VCaP (cell line): ENCODE results near the gene ATAD3C.
"Not testable (repeated sequence)": the region's sequence is repeated elsewhere in the genome, so short reads cannot be mapped to it uniquely, and the experiment has no call there.

Source experiments
- H3K27ac ChIP-seq: fragments of 450-650 bp; 2 replicates; pipeline ENCODE4 v1.5.1; 2017
- CTCF ChIP-seq: fragments of 450-650 bp; conservative IDR thresholded peaks from 2 replicates; pipeline ENCODE4 v1.5.1; 2017; ENCODE audit warnings: mild to moderate bottlenecking, moderate library complexity

Gene ATAD3C

DNA sequence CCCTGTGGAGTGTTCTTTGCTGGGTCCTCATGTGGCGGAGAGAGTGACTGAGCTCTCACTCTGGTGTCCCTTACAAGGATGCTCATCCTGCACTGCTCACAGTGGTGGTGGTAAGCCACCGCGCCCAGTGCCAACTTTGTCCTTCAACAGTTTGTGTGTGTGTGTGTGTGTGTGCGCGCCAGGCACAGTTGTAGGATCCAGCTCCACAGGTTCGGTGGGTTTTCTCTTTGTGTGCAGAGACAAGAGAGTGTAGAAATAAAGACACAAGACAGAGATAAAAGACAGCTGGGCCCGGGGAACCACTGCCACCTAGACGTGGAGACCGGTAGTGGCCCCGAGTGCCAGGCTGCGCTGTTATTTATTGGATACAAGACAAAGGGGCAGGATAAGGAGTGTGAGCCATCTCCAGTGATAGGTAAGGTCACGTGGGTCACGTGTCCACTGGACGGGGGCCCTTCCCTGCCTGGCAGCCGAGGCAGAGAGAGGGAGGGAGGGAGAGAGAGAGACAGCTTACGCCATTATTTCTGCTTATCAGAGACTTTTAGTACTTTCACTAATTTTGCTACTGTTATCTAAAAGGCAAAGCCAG is 55.4 kb downstream of the ATAD3C start:
- peak; percentile 92 for TF ChIP-seq CTCF
- peak overlapping the region; percentile 88 for H3K27ac ChIP-seq

DNA sequence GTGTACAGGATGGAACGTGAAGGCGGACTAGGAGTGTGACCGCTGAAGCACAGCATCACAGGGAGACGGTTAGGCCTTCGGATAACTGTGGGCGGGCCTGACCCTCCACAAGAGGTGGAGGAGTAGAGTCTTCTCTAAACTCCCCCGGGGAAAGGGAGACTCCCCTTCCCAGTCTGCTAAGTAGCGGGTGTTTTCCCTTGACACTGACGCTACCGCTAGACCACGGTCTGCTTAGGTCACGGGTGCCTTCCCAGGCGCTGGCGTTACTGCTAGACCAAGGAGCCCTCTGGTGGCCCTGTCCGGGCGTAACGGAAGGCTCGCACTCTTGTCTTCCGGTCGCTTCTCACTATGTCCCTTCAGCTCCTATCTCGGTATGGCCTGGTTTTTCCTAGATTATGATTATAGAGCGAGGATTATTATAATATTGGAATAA is 55.9 kb downstream of the ATAD3C start:
- TF ChIP-seq CTCF: peak; percentile 3; the same call in 1 of the 2 replicates
- peak overlapping the region; percentile 88 for H3K27ac ChIP-seq

GRCh38 chr1:1505801-1506200 is 56.3 kb downstream of the ATAD3C start:
- H3K27ac ChIP-seq: peak overlapping the region; percentile 88

DNA sequence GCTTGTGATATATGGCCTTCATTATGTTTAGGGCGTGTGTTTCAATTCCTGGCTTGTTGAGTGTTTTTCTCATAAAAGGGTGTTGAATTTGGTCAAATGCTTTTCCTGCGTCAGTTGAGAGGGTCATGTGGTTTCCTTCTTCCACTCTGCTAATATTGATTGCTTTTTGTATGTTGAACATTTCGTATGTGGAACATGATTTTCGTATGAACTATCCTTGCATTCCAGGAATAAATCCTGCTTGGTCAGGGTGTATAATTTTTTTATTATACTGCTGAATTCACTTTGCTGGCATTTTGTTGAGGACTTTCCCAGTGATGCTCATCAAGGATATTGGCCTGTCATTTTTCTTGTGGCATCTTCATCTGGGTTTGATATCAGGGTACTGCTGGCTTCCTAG is 57.8 kb downstream of the ATAD3C start:
- TF ChIP-seq CTCF: no peak
- H3K27ac ChIP-seq: peak overlapping the region; percentile 88

DNA sequence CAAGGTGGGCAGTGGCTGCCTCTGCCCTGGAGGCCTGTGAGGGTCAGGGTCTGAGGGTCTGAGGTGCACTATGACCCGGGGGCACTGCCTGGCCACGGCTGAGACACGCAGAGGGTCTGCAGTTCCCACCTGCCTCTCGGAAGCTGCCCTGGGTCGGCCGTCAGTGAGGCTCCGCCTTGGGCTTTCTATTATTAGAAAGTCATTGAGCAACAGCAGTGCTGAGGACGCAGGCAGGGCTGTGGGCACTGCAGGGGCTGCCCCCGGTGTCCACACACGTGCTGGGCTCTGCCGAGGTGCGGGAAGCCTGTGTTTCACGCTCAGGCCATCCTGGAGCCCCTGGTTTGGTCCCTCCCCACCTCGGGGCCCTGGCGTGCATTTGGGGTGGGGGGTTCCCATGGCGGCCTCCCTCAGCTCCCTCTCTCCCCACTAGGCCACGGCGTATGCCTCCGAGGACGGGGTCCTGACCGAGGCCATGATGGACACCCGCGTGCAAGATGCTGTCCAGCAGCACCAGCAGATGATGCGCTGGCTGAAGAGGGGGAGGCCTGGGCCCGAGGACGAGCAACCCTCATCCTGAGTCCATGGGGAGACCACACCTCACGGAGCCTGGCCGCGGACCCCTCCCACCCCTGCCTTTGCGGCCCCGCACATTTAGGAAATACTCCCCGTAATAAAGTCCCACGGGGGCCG is 59.4 kb downstream of the ATAD3C start:
- not testable (repeated sequence) for H3K27ac ChIP-seq

DNA sequence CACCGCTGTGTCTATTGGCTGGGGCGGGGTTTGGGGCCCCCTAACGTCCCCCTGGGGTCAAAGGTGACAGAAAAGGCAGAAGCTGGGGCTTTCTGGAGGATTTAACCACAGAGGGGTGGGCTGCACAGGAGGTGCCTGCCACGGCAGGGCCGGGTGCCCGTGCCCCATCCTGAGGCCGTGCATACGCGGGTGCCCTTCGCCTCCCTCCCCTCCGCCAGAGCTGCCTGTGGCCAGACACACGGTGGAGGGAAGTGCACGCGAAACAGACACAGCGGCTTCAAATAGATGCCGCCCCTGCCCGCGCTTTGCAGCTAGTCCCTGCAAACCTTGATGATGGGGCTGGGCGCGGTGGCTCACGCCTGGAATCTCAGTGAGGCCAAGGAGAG is 60.0 kb downstream of the ATAD3C start:
- H3K27ac ChIP-seq: not testable (repeated sequence)

DNA sequence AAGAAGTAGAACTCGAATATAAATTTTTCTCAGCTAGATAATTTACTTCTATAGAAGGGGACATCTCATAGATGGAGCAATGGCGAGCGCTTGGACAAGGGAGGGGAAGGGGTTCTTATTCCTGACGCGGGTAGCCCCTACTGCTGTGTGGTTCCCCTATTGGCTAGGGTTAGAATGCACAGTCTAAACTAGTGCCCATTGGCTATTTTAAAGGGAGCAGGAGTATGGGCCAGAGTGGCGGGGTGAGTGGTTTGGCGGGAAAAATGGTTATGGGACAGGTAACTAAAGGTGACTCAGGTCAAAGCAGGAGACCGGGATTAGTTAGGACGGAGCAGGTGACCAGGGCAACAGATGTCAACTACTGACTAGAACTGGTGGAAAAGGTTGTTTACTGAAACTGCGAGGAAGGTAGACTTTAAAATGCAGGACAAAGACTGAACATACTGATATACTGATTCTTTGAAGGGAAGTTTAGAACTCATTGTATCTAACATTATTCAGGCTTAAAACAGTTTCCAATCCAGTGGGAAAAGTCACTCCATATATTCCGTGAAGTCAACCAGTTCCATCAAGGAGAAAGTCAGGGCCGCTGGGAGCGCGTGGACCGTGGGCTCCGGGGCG is 61.5 kb downstream of the ATAD3C start:
- H3K27ac ChIP-seq: peak overlapping the region; percentile 95
- TF ChIP-seq CTCF: no peak

DNA sequence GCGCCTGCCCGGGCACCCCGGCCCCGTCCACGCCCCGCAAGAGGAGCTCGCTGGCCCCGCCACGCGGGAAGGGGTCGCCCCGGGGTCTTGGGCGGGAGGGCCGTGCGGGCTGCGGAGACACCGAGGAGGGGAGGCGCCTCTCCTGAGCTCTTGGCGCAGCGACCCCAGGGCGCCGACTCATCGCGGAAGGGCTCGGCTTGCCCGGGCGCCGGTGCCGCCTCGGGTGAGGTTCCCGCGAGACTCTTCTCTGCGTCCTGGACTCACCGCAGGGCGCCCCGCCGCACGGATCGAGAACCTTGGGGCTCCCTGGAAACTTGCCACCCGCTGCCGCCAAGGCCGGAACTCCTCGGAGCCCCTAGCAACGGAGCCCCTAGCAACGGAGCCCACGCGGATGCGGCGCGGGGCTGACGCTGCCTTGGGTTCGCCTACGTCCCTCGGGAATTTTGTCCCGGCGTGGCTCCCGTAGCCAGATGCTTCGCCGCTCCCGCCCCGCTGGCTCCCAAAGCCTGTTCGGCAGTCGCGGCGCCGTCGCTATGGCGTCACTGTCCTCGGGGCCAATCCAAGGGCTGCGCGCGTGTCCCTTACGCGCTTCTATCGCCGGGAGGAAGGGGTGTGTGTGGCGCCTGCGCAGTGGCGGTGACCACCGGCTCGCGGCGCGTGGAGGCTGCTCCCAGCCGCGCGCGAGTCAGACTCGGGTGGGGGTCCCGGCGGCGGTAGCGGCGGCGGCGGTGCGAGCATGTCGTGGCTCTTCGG is 62.2 kb downstream of the ATAD3C start, which contains the start of gene ATAD3A:
Gene ATAD3A (plus strand): TSS at position 630 of the 753 bp plus-strand sequence. CDS start 107 bp downstream, at position 737.
- peak within 1 kb of the TSS; percentile 95 for H3K27ac ChIP-seq
- no peak for TF ChIP-seq CTCF

DNA sequence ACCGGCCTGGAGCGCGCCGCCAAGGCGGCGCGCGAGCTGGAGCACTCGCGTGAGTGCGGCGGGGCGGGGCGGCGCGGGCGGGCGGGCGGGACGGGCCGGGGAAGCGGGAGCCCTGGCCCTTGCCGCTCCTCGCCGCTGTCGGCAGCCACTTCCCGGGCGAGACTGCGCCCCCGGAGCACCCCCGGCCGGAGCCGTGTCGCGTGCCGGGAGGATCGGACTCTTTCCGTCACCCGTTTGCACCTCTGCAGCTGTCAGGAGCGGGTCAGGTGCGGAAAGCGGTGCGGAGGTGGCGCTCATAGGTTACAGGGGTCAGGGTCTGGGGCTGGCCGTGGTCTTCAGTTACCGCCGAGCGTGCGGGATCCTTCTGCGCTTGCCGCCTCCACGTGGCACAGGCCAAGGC is 62.9 kb downstream of the ATAD3C start:
- peak overlapping the region; percentile 95 for H3K27ac ChIP-seq

DNA sequence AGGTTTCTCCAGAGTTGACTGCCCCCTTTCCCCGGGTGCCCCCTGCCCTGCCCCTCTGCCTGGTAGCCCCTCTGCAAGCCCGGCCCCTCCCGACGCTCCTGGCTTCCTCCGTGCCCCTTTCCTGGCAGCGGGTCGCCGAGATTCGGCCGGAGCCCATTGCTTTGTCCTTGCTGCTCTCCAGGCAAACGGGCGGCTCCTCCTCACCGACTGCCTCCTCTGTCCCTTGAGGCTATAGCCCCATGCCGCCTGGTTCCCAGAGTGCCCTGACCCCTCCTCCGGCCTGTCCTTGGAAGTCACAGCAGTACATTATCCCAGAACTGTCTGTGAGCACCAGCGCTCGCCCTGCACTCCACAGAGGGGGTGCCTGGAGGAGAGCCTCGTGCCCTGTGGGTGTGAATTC is 64.2 kb downstream of the ATAD3C start:
- peak overlapping the region; percentile 74 for H3K27ac ChIP-seq

DNA sequence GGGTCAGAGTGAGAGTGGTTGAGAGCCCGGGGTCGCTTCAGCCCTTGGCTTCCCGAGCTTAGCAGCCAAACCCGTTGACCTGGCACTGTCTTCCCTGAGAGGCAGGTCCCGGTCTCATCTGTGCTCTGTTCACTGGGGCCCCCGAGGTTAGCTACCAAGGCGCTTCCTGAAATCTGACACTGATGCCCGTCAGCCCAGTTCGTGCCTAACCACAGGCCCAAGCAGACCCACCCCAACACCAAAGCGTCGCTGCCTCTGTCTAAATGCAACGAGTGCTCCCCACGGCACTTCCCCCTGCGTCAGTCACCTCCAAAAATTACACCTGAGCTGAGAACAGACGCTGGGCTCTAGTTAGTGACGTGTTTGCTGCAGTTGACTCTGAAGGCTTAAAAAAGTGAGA is 64.9 kb downstream of the ATAD3C start:
- not testable (repeated sequence) for H3K27ac ChIP-seq

DNA sequence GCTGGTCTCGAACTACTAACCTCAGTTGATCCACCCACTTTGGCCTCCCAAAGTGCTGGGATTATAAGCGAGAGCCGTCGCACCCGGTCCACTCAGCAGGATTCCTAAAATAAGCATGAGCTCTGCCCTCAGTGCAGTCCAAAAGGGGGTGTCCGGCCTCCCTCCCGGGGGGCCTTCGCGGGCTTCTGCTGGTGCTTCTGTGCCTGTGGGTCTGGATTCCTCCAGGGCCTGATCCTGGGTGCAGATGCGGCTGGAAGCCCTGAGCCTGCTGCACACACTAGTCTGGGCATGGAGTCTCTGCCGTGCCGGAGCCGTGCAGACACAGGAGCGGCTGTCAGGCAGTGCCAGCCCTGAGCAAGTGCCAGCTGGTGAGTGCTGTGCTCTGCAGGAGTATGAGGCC is 67.4 kb downstream of the ATAD3C start:
- H3K27ac ChIP-seq: not testable (repeated sequence)
